Inflammatory macrophage treated with lipopolysaccharide for 1 hour (primary cell): ENCODE measurements around the gene SPOCK1.
A peak's percentile ranks its signal among the peaks of the same experiment; 100 is the strongest.
"Not testable (repeated sequence)": the region's sequence is repeated elsewhere in the genome, so short reads cannot be mapped to it uniquely, and the experiment has no call there.

Experiments
- DNase-seq, 2 donors: peaks; one replicate each; pipeline ENCODE4 v3.0.0-alpha.2; 2020 to 2022

The SPOCK1 gene

GRCh38 chr5:137498736-137499505, at the start of gene SPOCK1:
Gene SPOCK1 (minus strand): TSS chr5:137499326.
- DNase-seq, result peak; percentile 54 to 84

- DNase-seq, result no peak
Measured at GRCh38 chr5:137545956-137546355, 46.8 kb upstream of the SPOCK1 start.

- DNase-seq, result not testable (repeated sequence)
Measured at GRCh38 chr5:137535449-137535848, 36.3 kb upstream of the SPOCK1 start.

GRCh38 chr5:137533963-137534362, 34.8 kb upstream of the SPOCK1 start:
- no peak for DNase-seq

GRCh38 chr5:137531266-137531665, 32.1 kb upstream of the SPOCK1 start:
- no peak for DNase-seq

- DNase-seq, result no peak
Measured at GRCh38 chr5:137521246-137521645, 22.1 kb upstream of the SPOCK1 start.

- DNase-seq, result no peak
Measured at GRCh38 chr5:137516961-137517360, 17.8 kb upstream of the SPOCK1 start.

- DNase-seq, result no peak
Measured at GRCh38 chr5:137516251-137516797, 17.2 kb upstream of the SPOCK1 start.

GRCh38 chr5:137515238-137515637, 16.1 kb upstream of the SPOCK1 start:
- no peak for DNase-seq

GRCh38 chr5:137510671-137511070, 11.5 kb upstream of the SPOCK1 start:
- DNase-seq, result no peak

GRCh38 chr5:137507150-137507549, 8.0 kb upstream of the SPOCK1 start:
- no peak for DNase-seq

GRCh38 chr5:137506296-137506695, 7.2 kb upstream of the SPOCK1 start:
- DNase-seq, result no peak

- DNase-seq, result no peak
Measured at GRCh38 chr5:137504916-137505315, 5.8 kb upstream of the SPOCK1 start.

GRCh38 chr5:137503456-137503855, 4.3 kb upstream of the SPOCK1 start:
- no peak for DNase-seq

GRCh38 chr5:137502632-137503031, 3.5 kb upstream of the SPOCK1 start:
- no peak for DNase-seq

- peak in 1 of 2 donors; percentile 16 for DNase-seq
Measured at GRCh38 chr5:137501846-137502406, 2.8 kb upstream of the SPOCK1 start.

- no peak for DNase-seq
Measured at GRCh38 chr5:137501226-137501625, 2.1 kb upstream of the SPOCK1 start.

GRCh38 chr5:137500615-137501225, 1.6 kb upstream of the SPOCK1 start:
- DNase-seq, result no peak

- not testable (repeated sequence) for DNase-seq
Measured at GRCh38 chr5:137499506-137499847, 351 bp upstream of the SPOCK1 start.

- no peak for DNase-seq
Measured at GRCh38 chr5:137498301-137498735, 808 bp downstream of the SPOCK1 start.

GRCh38 chr5:137497396-137498290, 1.5 kb downstream of the SPOCK1 start:
- no peak for DNase-seq

GRCh38 chr5:137496919-137497318, 2.2 kb downstream of the SPOCK1 start:
- no peak for DNase-seq

- DNase-seq, result no peak
Measured at GRCh38 chr5:137492331-137492730, 6.8 kb downstream of the SPOCK1 start.
